SK-N-SH treated with all-trans-retinoic acid at 6 μM for 48 hours (cell line): ENCODE data around the gene DNHD1.

Experiments
- ATAC-seq: fragments of 200-7000 bp; cut with Tn5 transposase; 3 replicates; pipeline ENCODE4 v1.9.1; 2020; ENCODE audit warnings: mild to moderate bottlenecking, moderate library complexity
- ARNTL ChIP-seq: fragments of 450-650 bp; formaldehyde crosslinking; IDR thresholded peaks from 2 replicates; pipeline ENCODE4 v1.5.0; 2020; ENCODE audit warnings: low read depth, mild to moderate bottlenecking, moderate library complexity, borderline replicate concordance
- BACH2 ChIP-seq: fragments of 250-450 bp; sonication (Bioruptor Pico); IDR thresholded peaks from 2 replicates; pipeline ENCODE4 v1.9.0; 2021; ENCODE audit warnings: mild to moderate bottlenecking, borderline replicate concordance
- CSDC2 ChIP-seq: fragments of 250-450 bp; sonication (Bioruptor Pico); IDR thresholded peaks from 2 replicates; pipeline ENCODE4 v1.5.0; 2020; ENCODE audit warnings: mild to moderate bottlenecking, moderate library complexity
- ESRRG ChIP-seq: fragments of 250-450 bp; sonication (Bioruptor Pico); IDR thresholded peaks from 2 replicates; pipeline ENCODE4 v1.6.1; 2021; ENCODE audit warnings: mild to moderate bottlenecking
- GLIS3 ChIP-seq: fragments of 250-450 bp; sonication (Bioruptor Pico); IDR thresholded peaks from 2 replicates; pipeline ENCODE4 v1.5.0; 2020; ENCODE audit warnings: mild to moderate bottlenecking, moderate library complexity
- ISL1 ChIP-seq: fragments of 250-450 bp; sonication (Bioruptor Pico); IDR thresholded peaks from 2 replicates; pipeline ENCODE4 v2.1.2; 2022; ENCODE audit warnings: mild to moderate bottlenecking, moderate library complexity
- OSR1 ChIP-seq: fragments of 250-450 bp; sonication (Bioruptor Pico); IDR thresholded peaks from 2 replicates; pipeline ENCODE4 v1.8.0; 2022; ENCODE audit warnings: moderate library complexity, mild to moderate bottlenecking, inconsistent platforms
- PPARA ChIP-seq: fragments of 250-450 bp; sonication (Bioruptor Pico); IDR thresholded peaks from 2 replicates; pipeline ENCODE4 v1.5.0; 2020; ENCODE audit warnings: mild to moderate bottlenecking, borderline replicate concordance
- RARB ChIP-seq: fragments of 250-450 bp; sonication (Bioruptor Pico); IDR thresholded peaks from 2 replicates; pipeline ENCODE4 v1.8.0; 2021; ENCODE audit warnings: mild to moderate bottlenecking, moderate library complexity
- TCF4 ChIP-seq: fragments of 250-450 bp; sonication (Bioruptor Pico); IDR thresholded peaks from 2 replicates; pipeline ENCODE4 v1.8.0; 2021; ENCODE audit warnings: mild to moderate bottlenecking, moderate library complexity, borderline replicate concordance
- TOX ChIP-seq: fragments of 250-450 bp; sonication (Bioruptor Pico); IDR thresholded peaks from 2 replicates; pipeline ENCODE4 v1.8.0; 2021; ENCODE audit warnings: mild to moderate bottlenecking, moderate library complexity, borderline replicate concordance
- ZC3H10 ChIP-seq: fragments of 250-450 bp; sonication (Bioruptor Pico); IDR thresholded peaks from 2 replicates; pipeline ENCODE4 v1.5.1; 2021; ENCODE audit warnings: mild to moderate bottlenecking, moderate library complexity
- ZFP3 ChIP-seq: fragments of 250-450 bp; sonication (Bioruptor Pico); IDR thresholded peaks from 2 replicates; pipeline ENCODE4 v1.5.0; 2020; ENCODE audit warnings: mild to moderate bottlenecking, moderate library complexity
- ZFP30 ChIP-seq: fragments of 450-650 bp; formaldehyde crosslinking; IDR thresholded peaks from 2 replicates; pipeline ENCODE4 v1.5.0; 2022; ENCODE audit warnings: mild to moderate bottlenecking, moderate library complexity
- ZNF565 ChIP-seq: fragments of 450-650 bp; formaldehyde crosslinking; conservative IDR thresholded peaks from 2 replicates; pipeline ENCODE4 v1.5.0; 2020; ENCODE audit warnings: low read depth, mild to moderate bottlenecking, moderate library complexity
- ZNF70 ChIP-seq: fragments of 450-650 bp; formaldehyde crosslinking; IDR thresholded peaks from 2 replicates; pipeline ENCODE4 v1.5.0; 2020; ENCODE audit warnings: mild to moderate bottlenecking, moderate library complexity
- ZNF8 ChIP-seq: fragments of 450-650 bp; formaldehyde crosslinking; IDR thresholded peaks from 2 replicates; pipeline ENCODE4 v1.5.0; 2020; ENCODE audit warnings: mild to moderate bottlenecking, moderate library complexity
- TF ChIP-seq, protein P1 (sequence below): fragments of 250-450 bp; sonication (Bioruptor Pico); IDR thresholded peaks from 2 replicates; pipeline ENCODE4 v1.5.1; 2020; ENCODE audit warnings: low read depth, mild to moderate bottlenecking, moderate library complexity
- TF ChIP-seq, protein P2 (sequence below): fragments of 250-450 bp; sonication (Bioruptor Pico); IDR thresholded peaks from 2 replicates; pipeline ENCODE4 v1.5.0; 2020; ENCODE audit warnings: mild to moderate bottlenecking, moderate library complexity
- TF ChIP-seq, protein P3 (sequence below): fragments of 250-450 bp; sonication (Bioruptor Pico); IDR thresholded peaks from 2 replicates; pipeline ENCODE4 v1.8.0; 2020; ENCODE audit warnings: mild to moderate bottlenecking, moderate library complexity, borderline replicate concordance
- TF ChIP-seq, protein P4 (sequence below): fragments of 250-450 bp; sonication (Bioruptor Pico); IDR thresholded peaks from 2 replicates; pipeline ENCODE4 v1.5.1; 2021; ENCODE audit warnings: mild to moderate bottlenecking, moderate library complexity

Gene DNHD1

DNA sequence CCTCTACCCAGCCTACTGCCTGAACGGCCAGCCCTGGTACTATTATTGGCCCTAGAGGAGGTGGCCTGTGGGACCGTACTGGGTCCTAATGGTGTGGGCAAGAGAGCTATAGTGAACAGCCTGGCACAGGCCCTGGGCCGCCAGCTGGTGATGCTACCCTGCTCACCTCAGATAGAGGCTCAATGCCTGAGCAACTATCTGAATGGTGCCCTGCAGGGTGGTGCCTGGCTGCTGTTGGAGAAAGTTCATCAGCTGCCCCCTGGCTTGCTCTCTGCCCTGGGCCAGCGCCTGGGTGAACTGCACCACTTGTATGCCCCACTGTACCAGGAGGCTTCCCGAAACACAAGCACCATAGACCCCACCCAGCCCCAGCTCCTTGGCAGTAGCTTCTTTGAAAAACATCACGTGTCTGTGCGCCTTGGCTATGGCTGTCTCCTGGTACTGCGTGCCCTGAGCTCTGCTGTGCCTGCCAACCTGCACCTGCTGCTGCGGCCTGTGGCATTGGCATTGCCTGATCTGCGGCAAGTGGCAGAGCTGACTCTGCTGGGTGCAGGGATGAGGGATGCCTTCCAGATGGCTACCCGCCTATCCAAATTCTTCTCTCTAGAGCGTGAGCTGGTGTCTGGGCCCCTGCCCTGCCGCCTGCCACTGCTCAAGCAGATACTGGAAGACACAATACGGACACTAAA is 49.0 kb downstream of the DNHD1 start (continued):
- TF ChIP-seq, protein P1, sequence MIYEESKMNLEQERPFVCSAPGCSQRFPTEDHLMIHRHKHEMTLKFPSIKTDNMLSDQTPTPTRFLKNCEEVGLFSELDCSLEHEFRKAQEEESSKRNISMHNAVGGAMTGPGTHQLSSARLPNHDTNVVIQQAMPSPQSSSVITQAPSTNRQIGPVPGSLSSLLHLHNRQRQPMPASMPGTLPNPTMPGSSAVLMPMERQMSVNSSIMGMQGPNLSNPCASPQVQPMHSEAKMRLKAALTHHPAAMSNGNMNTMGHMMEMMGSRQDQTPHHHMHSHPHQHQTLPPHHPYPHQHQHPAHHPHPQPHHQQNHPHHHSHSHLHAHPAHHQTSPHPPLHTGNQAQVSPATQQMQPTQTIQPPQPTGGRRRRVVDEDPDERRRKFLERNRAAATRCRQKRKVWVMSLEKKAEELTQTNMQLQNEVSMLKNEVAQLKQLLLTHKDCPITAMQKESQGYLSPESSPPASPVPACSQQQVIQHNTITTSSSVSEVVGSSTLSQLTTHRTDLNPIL (CRISPR knock-in tag), result no peak
- TF ChIP-seq, all 23 proteins: peak for 0

DNA sequence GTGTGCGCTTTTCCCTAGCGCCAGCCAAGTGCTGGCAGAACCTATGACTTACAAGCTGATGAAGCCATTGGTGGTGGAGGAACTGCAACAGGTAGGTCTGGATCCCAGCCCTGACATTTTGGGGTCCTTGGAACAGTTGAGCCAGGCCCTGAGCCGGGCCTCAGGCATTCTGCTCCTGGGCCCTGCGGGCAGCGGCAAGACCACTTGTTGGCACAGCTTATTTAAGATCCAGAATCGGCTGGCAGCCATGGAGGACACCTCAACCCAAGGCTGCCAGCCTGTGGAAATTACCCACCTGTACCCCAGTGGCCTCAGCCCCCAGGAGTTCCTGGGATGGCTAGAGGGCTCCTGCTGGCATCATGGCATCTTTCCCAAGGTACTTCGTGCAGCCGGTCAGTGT is 49.7 kb downstream of the DNHD1 start:
- no peak for ATAC-seq
- no peak for TF ChIP-seq ZFP3 (CRISPR knock-in tag)

DNA sequence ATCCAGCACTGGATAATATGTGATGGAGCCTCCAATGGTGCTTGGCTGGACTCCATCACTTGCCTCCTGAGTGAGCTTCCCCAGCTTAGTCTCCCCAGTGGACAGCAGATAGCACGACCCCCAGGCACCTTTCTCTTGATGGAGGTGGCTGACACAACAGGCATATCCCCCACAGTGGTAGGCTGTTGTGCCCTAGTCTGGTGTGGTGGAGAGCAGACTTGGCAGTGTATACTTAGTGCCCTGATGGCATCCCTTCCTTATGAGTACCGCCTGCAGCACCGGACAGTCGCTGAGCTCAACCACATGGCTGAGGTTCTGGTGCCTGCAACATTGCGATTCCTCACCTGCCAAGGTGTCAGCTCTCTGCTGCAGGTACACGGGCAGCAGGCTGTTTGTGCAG is 50.1 kb downstream of the DNHD1 start:
- TF ChIP-seq BACH2 (CRISPR knock-in tag) (no peak), ZNF565 (CRISPR knock-in tag) (no peak), ZNF8 (no peak), ZFP3 (CRISPR knock-in tag) (no peak), OSR1 (CRISPR knock-in tag) (no peak)
- TF ChIP-seq, protein P1 (CRISPR knock-in tag), result no peak
- ATAC-seq, result no peak

DNA sequence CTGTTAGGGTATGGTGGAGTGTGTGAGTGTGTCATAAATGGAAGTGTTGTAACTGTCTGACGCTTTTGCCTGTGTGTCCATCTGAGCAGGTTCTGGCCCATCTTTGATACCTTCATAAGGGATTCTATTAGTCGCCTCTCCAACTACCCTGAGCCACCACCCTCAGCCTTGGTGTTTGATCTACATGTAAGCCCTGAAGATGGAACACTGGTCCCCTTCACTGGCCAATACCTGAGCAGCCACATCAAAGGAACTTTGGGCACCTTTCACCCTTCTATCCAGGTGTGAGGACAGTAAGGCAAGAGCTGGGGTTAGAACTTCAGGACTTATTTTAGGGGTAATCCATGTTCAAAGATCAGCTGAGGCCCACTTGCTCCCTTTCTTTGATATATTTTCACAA is 51.0 kb downstream of the DNHD1 start:
- TF ChIP-seq TOX (CRISPR knock-in tag) (no peak), ZC3H10 (CRISPR knock-in tag) (no peak), ZFP30 (CRISPR knock-in tag) (no peak), ZFP3 (CRISPR knock-in tag) (no peak), TCF4 (CRISPR knock-in tag) (no peak), RARB (no peak), PPARA (CRISPR knock-in tag) (no peak), CSDC2 (CRISPR knock-in tag) (no peak), ISL1 (CRISPR knock-in tag) (no peak), OSR1 (CRISPR knock-in tag) (no peak), BACH2 (CRISPR knock-in tag) (no peak), ESRRG (CRISPR knock-in tag) (no peak), ARNTL (CRISPR knock-in tag) (no peak), GLIS3 (CRISPR knock-in tag) (no peak), ZNF70 (CRISPR knock-in tag) (no peak)
- TF ChIP-seq, protein P2, sequence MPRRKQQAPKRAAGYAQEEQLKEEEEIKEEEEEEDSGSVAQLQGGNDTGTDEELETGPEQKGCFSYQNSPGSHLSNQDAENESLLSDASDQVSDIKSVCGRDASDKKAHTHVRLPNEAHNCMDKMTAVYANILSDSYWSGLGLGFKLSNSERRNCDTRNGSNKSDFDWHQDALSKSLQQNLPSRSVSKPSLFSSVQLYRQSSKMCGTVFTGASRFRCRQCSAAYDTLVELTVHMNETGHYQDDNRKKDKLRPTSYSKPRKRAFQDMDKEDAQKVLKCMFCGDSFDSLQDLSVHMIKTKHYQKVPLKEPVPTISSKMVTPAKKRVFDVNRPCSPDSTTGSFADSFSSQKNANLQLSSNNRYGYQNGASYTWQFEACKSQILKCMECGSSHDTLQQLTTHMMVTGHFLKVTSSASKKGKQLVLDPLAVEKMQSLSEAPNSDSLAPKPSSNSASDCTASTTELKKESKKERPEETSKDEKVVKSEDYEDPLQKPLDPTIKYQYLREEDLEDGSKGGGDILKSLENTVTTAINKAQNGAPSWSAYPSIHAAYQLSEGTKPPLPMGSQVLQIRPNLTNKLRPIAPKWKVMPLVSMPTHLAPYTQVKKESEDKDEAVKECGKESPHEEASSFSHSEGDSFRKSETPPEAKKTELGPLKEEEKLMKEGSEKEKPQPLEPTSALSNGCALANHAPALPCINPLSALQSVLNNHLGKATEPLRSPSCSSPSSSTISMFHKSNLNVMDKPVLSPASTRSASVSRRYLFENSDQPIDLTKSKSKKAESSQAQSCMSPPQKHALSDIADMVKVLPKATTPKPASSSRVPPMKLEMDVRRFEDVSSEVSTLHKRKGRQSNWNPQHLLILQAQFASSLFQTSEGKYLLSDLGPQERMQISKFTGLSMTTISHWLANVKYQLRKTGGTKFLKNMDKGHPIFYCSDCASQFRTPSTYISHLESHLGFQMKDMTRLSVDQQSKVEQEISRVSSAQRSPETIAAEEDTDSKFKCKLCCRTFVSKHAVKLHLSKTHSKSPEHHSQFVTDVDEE (CRISPR knock-in tag), result no peak
- TF ChIP-seq, protein P3, sequence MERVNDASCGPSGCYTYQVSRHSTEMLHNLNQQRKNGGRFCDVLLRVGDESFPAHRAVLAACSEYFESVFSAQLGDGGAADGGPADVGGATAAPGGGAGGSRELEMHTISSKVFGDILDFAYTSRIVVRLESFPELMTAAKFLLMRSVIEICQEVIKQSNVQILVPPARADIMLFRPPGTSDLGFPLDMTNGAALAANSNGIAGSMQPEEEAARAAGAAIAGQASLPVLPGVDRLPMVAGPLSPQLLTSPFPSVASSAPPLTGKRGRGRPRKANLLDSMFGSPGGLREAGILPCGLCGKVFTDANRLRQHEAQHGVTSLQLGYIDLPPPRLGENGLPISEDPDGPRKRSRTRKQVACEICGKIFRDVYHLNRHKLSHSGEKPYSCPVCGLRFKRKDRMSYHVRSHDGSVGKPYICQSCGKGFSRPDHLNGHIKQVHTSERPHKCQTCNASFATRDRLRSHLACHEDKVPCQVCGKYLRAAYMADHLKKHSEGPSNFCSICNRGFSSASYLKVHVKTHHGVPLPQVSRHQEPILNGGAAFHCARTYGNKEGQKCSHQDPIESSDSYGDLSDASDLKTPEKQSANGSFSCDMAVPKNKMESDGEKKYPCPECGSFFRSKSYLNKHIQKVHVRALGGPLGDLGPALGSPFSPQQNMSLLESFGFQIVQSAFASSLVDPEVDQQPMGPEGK, result no peak
- TF ChIP-seq, protein P1 (CRISPR knock-in tag), result no peak
- TF ChIP-seq, protein P4, sequence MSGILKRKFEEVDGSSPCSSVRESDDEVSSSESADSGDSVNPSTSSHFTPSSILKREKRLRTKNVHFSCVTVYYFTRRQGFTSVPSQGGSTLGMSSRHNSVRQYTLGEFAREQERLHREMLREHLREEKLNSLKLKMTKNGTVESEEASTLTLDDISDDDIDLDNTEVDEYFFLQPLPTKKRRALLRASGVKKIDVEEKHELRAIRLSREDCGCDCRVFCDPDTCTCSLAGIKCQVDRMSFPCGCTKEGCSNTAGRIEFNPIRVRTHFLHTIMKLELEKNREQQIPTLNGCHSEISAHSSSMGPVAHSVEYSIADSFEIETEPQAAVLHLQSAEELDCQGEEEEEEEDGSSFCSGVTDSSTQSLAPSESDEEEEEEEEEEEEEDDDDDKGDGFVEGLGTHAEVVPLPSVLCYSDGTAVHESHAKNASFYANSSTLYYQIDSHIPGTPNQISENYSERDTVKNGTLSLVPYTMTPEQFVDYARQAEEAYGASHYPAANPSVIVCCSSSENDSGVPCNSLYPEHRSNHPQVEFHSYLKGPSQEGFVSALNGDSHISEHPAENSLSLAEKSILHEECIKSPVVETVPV (CRISPR knock-in tag), result no peak
- ATAC-seq, result no peak
